ENCODE measurements around the gene CIRBP. TPM values are rescaled to one million over a fixed set of nuclear protein-coding genes. Genes with fewer than 3 reads are reported as not detected.

Gene CIRBP
- total RNA-seq, 1 experiment from 2014 or later, result 136 TPM

- POLR2A ChIA-PET (ENCODE audit: unreplicated experiment), result interaction anchor here (0.6 kb wide), 2 partner anchors 47 to 551 kb away, joined by 17 to 19 read pairs; no protein-coding TSS in a partner anchor
- Histone ChIP-seq H2AFZ (ENCODE audit: low read length) (no peak overlapping the region), H3K79me2 (ENCODE audit: low read length) (no peaks in the 10 kb centered on the region), H3K9ac (ENCODE audit: low read length) (no peak overlapping the region), H3K36me3 (ENCODE audit: low read depth, low read length) (no peaks in the 10 kb centered on the region), H3K4me3 (ENCODE audit: low read length) (no peak overlapping the region), H3F3A (ENCODE audit: low read length, unreplicated experiment) (no peaks in the 10 kb centered on the region), H3K4me2 (ENCODE audit: low read length) (no peak overlapping the region), H3K27ac (ENCODE audit: low read length) (no peak overlapping the region), H3K9me2 (replicated peaks; ENCODE audit: low read length) (no peaks in the 10 kb centered on the region), H3K9me3 (ENCODE audit: low read length) (no peaks in the 10 kb centered on the region), H3K27me3 (ENCODE audit: low read length) (no peaks in the 10 kb centered on the region), H3K4me1 (ENCODE audit: insufficient read depth, low read length) (peaks cover 10% of the 10 kb centered on the region), H4K20me1 (ENCODE audit: low read length) (no peaks in the 10 kb centered on the region)
- ATAC-seq, result no peak
- no peak for TF ChIP-seq EZH2phosphoT487 (IDR thresholded peaks at IDR 0.05; ENCODE audit: borderline replicate concordance, low read length)
- TF ChIP-seq EZH2 (IDR thresholded peaks at IDR 0.05; ENCODE audit: low read length, unreplicated experiment), result no peak
- no peak for TF ChIP-seq CTCF (conservative IDR thresholded peaks at IDR 0.05; ENCODE audit: low read depth, low read length)
- DNase-seq, result no peak
- intact Hi-C loops (cut with micrococcal nuclease), result no loop called here
- CTCF ChIA-PET, result no interaction called here
- no TSS peak for BruUV-seq (replicated peaks)
Measured at GRCh38 chr19:1227304-1228054, 41.7 kb upstream of the CIRBP start.

- H3K4me2 ChIP-seq (ENCODE audit: low read length), result no peak overlapping the region
- no peaks in the 10 kb centered on the region for H3K9me3 ChIP-seq (ENCODE audit: low read length)
- ChIA-PET POLR2A (ENCODE audit: unreplicated experiment) (interaction anchor here (0.6 kb wide), 2 partner anchors 48 to 552 kb away, joined by 17 to 19 read pairs; no protein-coding TSS in a partner anchor), CTCF (no interaction called here)
- DNase-seq, result no peak
- no peak for ATAC-seq
- BruUV-seq (replicated peaks), result no TSS peak
- no peak overlapping the region for H2AFZ ChIP-seq (ENCODE audit: low read length)
- no peak overlapping the region for H3K4me3 ChIP-seq (ENCODE audit: low read length)
- H3K36me3 ChIP-seq (ENCODE audit: low read depth, low read length), result no peaks in the 10 kb centered on the region
- no peaks in the 10 kb centered on the region for H3K27me3 ChIP-seq (ENCODE audit: low read length)
- H3K27ac ChIP-seq (ENCODE audit: low read length), result no peak overlapping the region
- H3K9me2 ChIP-seq (replicated peaks; ENCODE audit: low read length), result no peaks in the 10 kb centered on the region
- no peaks in the 10 kb centered on the region for H3K79me2 ChIP-seq (ENCODE audit: low read length)
- H3K9ac ChIP-seq (ENCODE audit: low read length), result no peak overlapping the region
- H3K4me1 ChIP-seq (ENCODE audit: insufficient read depth, low read length), result peaks cover 11% of the 10 kb centered on the region
- H3F3A ChIP-seq (ENCODE audit: low read length, unreplicated experiment), result no peaks in the 10 kb centered on the region
- intact Hi-C loops (cut with micrococcal nuclease), result no loop called here
- no peak for TF ChIP-seq CTCF (conservative IDR thresholded peaks at IDR 0.05; ENCODE audit: low read depth, low read length)
- TF ChIP-seq EZH2phosphoT487 (IDR thresholded peaks at IDR 0.05; ENCODE audit: borderline replicate concordance, low read length), result no peak
- TF ChIP-seq EZH2 (IDR thresholded peaks at IDR 0.05; ENCODE audit: low read length, unreplicated experiment), result no peak
- no peaks in the 10 kb centered on the region for H4K20me1 ChIP-seq (ENCODE audit: low read length)
Measured at GRCh38 chr19:1228161-1228957, 40.8 kb upstream of the CIRBP start.
